ENCODE results near the gene MICAL3.
"Not testable (repeated sequence)": the region's sequence is repeated elsewhere in the genome, so short reads cannot be mapped to it uniquely, and the experiment has no call there.

The MICAL3 gene

GRCh38 chr22:18034076-18034475 is 9.7 kb upstream of the MICAL3 start:
- TF ChIP-seq YY1 (IDR thresholded peaks at IDR 0.05; ENCODE audit: insufficient read depth, insufficient read length) = no peak
- no peak for TF ChIP-seq SUZ12 (IDR thresholded peaks at IDR 0.05; ENCODE audit: extremely low read depth, insufficient read depth, insufficient read length)
- no peak for TF ChIP-seq ZNF274 (IDR thresholded peaks at IDR 0.05; ENCODE audit: low read depth, low read length)
- H3K4me3 ChIP-seq (ENCODE audit: insufficient read length, low read depth) = no peak overlapping the region
- no peaks in the 10 kb centered on the region for H3K9me3 ChIP-seq (ENCODE audit: insufficient read depth, low read length)
- no peak overlapping the region for H3K9ac ChIP-seq (ENCODE audit: insufficient read length, low read depth)
- no peak for DNase-seq (ENCODE audit: low read depth, low spot score)
- H3K4me1 ChIP-seq (ENCODE audit: insufficient read depth, insufficient read length) = peaks cover 6% of the 10 kb centered on the region
- H3K27me3 ChIP-seq (ENCODE audit: insufficient read depth, insufficient read length) = no peaks in the 10 kb centered on the region
- no peaks in the 10 kb centered on the region for H3K36me3 ChIP-seq (ENCODE audit: insufficient read depth, insufficient read length, low read length)

DNA sequence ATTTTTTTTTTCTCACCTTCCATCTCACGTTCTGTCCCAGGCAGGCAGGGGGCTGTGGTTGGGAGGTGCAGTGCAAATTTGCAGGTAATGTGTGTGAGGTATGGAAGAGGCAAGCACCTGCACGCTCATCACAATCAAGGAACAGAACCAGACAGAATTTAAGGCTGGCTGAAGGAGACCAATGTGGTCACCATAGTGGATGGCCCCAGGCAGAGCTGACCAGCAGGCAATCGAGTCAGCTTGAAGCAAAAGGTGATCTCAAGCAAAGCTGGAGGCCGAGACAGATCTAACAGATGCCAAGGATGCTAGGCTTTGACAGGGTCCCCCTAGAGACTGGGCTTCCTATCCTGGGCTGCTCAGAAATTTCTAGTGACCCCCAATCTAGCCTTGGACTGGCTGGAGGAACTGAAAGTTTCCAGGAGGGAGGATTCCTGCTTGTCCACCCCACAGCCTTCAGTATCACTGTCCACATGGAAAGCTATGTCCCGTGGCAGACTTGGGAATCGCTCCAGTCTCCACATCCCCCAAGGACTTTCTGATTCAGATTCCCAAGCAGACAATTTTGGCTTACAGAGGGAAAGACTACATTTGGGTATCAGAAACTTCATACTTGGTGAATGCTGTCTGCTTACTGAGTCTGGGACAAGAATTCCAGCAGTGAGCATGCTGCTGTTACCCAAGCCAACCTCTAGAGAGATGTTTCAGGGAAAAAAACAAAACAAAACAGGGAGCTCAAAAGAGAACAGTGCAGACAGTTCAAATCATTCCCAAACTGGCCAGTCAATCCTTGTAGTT is 9.0 kb upstream of the MICAL3 start:
- Histone ChIP-seq H3K4me3 (ENCODE audit: insufficient read length, low read depth) (no peak overlapping the region), H3K9me3 (ENCODE audit: insufficient read depth, low read length) (no peaks in the 10 kb centered on the region), H3K4me1 (ENCODE audit: insufficient read depth, insufficient read length) (peaks cover 6% of the 10 kb centered on the region), H3K9ac (ENCODE audit: insufficient read length, low read depth) (no peak overlapping the region), H3K36me3 (ENCODE audit: insufficient read depth, insufficient read length, low read length) (no peaks in the 10 kb centered on the region), H3K27me3 (ENCODE audit: insufficient read depth, insufficient read length) (no peaks in the 10 kb centered on the region)
- no peak for TF ChIP-seq SUZ12 (IDR thresholded peaks at IDR 0.05; ENCODE audit: extremely low read depth, insufficient read depth, insufficient read length)
- TF ChIP-seq YY1 (IDR thresholded peaks at IDR 0.05; ENCODE audit: insufficient read depth, insufficient read length) = no peak
- no peak for TF ChIP-seq ZNF274 (IDR thresholded peaks at IDR 0.05; ENCODE audit: low read depth, low read length)
- DNase-seq (ENCODE audit: low read depth, low spot score) = no peak

DNA sequence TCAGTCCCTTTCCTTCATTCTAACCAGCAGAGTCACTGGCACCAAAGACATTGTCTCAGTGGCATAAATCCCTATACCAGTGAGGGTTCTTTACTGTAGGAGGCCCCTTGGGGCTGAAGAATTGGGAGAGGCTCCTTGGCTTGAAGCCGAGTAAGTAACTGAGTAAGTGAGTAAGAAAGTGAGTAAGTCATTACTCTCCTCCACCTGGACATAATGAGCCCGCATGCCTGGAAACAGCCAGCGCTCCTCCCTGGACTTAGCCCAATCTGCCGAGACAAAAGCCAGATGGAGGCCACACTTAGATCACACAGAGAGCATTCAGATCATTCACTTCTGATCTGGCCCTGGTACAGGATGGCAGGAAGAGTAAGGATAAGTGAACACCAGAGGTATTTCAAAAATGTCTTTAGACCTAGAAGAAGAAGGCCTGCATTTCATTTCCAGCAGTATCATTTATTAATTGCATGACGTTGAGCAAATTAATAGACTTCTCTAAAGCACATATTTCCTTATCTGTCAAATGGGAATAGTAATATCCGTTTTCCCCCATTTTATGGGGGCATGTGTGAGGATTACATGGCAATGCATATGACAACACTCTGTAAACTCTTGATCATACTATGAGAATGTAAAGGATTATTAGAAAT is 8.2 kb upstream of the MICAL3 start:
- no peak for DNase-seq (ENCODE audit: low read depth, low spot score)
- Histone ChIP-seq H3K4me3 (ENCODE audit: insufficient read length, low read depth) (no peak overlapping the region), H3K36me3 (ENCODE audit: insufficient read depth, insufficient read length, low read length) (no peaks in the 10 kb centered on the region), H3K9me3 (ENCODE audit: insufficient read depth, low read length) (no peaks in the 10 kb centered on the region), H3K4me1 (ENCODE audit: insufficient read depth, insufficient read length) (peaks cover 6% of the 10 kb centered on the region), H3K9ac (ENCODE audit: insufficient read length, low read depth) (no peak overlapping the region), H3K27me3 (ENCODE audit: insufficient read depth, insufficient read length) (no peaks in the 10 kb centered on the region)
- TF ChIP-seq ZNF274 (IDR thresholded peaks at IDR 0.05; ENCODE audit: low read depth, low read length) (no peak), YY1 (IDR thresholded peaks at IDR 0.05; ENCODE audit: insufficient read depth, insufficient read length) (no peak), SUZ12 (IDR thresholded peaks at IDR 0.05; ENCODE audit: extremely low read depth, insufficient read depth, insufficient read length) (no peak)

- no peaks in the 10 kb centered on the region for H3K9me3 ChIP-seq (ENCODE audit: insufficient read depth, low read length)
- DNase-seq (ENCODE audit: low read depth, low spot score) = no peak
- H3K36me3 ChIP-seq (ENCODE audit: insufficient read depth, insufficient read length, low read length) = no peaks in the 10 kb centered on the region
- TF ChIP-seq YY1 (IDR thresholded peaks at IDR 0.05; ENCODE audit: insufficient read depth, insufficient read length) = no peak
- no peak for TF ChIP-seq ZNF274 (IDR thresholded peaks at IDR 0.05; ENCODE audit: low read depth, low read length)
- TF ChIP-seq SUZ12 (IDR thresholded peaks at IDR 0.05; ENCODE audit: extremely low read depth, insufficient read depth, insufficient read length) = no peak
- H3K4me1 ChIP-seq (ENCODE audit: insufficient read depth, insufficient read length) = peaks cover 6% of the 10 kb centered on the region
- no peak overlapping the region for H3K9ac ChIP-seq (ENCODE audit: insufficient read length, low read depth)
- no peak overlapping the region for H3K4me3 ChIP-seq (ENCODE audit: insufficient read length, low read depth)
- peaks cover 6% of the 10 kb centered on the region for H3K27me3 ChIP-seq (ENCODE audit: insufficient read depth, insufficient read length)
These were observed 7.5 kb upstream of the MICAL3 start for GRCh38 chr22:18031695-18032454.

GRCh38 chr22:18029686-18030267 is 5.4 kb upstream of the MICAL3 start:
- TF ChIP-seq ZNF274 (IDR thresholded peaks at IDR 0.05; ENCODE audit: low read depth, low read length) = no peak
- TF ChIP-seq SUZ12 (IDR thresholded peaks at IDR 0.05; ENCODE audit: extremely low read depth, insufficient read depth, insufficient read length) = no peak
- TF ChIP-seq YY1 (IDR thresholded peaks at IDR 0.05; ENCODE audit: insufficient read depth, insufficient read length) = no peak
- H3K36me3 ChIP-seq (ENCODE audit: insufficient read depth, insufficient read length, low read length) = no peaks in the 10 kb centered on the region
- H3K4me1 ChIP-seq (ENCODE audit: insufficient read depth, insufficient read length) = peaks cover 1% of the 10 kb centered on the region
- no peak overlapping the region for H3K4me3 ChIP-seq (ENCODE audit: insufficient read length, low read depth)
- no peaks in the 10 kb centered on the region for H3K9me3 ChIP-seq (ENCODE audit: insufficient read depth, low read length)
- H3K9ac ChIP-seq (ENCODE audit: insufficient read length, low read depth) = no peak overlapping the region
- H3K27me3 ChIP-seq (ENCODE audit: insufficient read depth, insufficient read length) = peaks cover 27% of the 10 kb centered on the region
- DNase-seq (ENCODE audit: low read depth, low spot score) = no peak

DNA sequence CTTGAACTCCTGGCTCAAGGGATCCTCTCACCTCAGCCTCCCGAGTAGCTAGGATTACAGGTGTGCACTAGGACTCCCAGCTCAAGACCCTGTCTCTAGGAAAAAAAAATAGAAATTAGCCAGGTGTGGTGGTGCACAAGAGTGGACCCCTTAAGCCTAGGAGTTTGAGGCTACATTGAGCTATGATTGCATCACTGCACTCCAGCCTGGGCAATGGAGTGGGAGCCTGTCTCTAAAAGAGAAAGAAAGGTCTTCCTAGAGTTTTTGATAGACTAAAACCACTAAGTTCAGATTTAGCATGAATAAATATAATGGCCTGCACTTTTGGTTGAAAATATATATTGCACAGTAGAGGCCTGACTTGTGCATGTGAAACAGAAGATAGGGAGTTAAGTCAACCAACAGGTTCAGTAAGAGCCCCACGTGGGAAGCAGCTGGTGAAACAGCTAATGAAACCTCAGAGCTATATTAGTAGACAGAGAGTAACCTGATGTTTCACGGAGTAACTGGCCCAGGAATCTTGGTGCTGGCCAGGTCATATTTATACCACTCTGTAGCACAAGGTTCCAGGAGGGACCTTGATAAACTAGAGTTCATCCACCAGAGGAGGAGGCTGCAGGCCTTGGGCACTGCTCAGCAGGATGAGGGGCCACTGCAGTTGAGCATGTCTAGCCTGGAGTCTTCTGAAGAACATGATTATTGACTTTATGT is 4.6 kb upstream of the MICAL3 start:
- no peaks in the 10 kb centered on the region for H3K36me3 ChIP-seq (ENCODE audit: insufficient read depth, insufficient read length, low read length)
- H3K27me3 ChIP-seq (ENCODE audit: insufficient read depth, insufficient read length) = peaks cover 32% of the 10 kb centered on the region
- H3K9ac ChIP-seq (ENCODE audit: insufficient read length, low read depth) = no peak overlapping the region
- DNase-seq (ENCODE audit: low read depth, low spot score) = no peak
- H3K4me1 ChIP-seq (ENCODE audit: insufficient read depth, insufficient read length) = no peaks in the 10 kb centered on the region
- no peak for TF ChIP-seq ZNF274 (IDR thresholded peaks at IDR 0.05; ENCODE audit: low read depth, low read length)
- TF ChIP-seq YY1 (IDR thresholded peaks at IDR 0.05; ENCODE audit: insufficient read depth, insufficient read length) = no peak
- no peak for TF ChIP-seq SUZ12 (IDR thresholded peaks at IDR 0.05; ENCODE audit: extremely low read depth, insufficient read depth, insufficient read length)
- no peak overlapping the region for H3K4me3 ChIP-seq (ENCODE audit: insufficient read length, low read depth)
- no peaks in the 10 kb centered on the region for H3K9me3 ChIP-seq (ENCODE audit: insufficient read depth, low read length)

DNA sequence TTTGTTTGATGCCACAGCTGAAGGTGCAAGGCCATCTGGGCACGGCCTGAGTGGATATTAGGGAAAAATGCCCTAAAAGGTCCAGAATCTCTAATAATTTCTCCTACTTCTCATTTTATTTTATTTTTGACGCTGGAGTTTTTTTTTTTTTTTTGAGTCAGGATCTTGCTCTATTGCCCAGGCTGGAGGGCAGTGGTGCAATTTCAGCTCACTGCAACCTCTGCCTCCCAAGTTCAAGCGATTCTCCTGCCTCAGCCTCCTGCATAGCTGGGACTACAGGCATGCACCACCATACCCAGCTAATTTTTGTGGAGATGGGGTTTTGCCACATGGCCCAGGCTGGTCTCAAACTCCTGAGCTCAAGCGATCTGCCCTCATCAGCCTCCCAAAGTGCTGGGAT is 1.5 kb upstream of the MICAL3 start:
- not testable (repeated sequence) for H3K4me1 ChIP-seq (ENCODE audit: insufficient read depth, insufficient read length); H3K9ac ChIP-seq (ENCODE audit: insufficient read length, low read depth); H3K36me3 ChIP-seq (ENCODE audit: insufficient read depth, insufficient read length, low read length); H3K4me3 ChIP-seq (ENCODE audit: insufficient read length, low read depth); DNase-seq (ENCODE audit: low read depth, low spot score); H3K9me3 ChIP-seq (ENCODE audit: insufficient read depth, low read length)
- H3K27me3 ChIP-seq (ENCODE audit: insufficient read depth, insufficient read length) = peaks cover 43% of the 10 kb centered on the region

All from NT2/D1 (cell line).